ENCODE measurements around the gene IRAK2. TPM values are rescaled to one million over a fixed set of nuclear protein-coding genes. Genes with fewer than 3 reads are reported as not detected.

The IRAK2 gene
- total RNA-seq, 2 experiments from 2014 or later, result 3.0 TPM

- no peak for ATAC-seq
- Mint-ChIP-seq H3K4me3 (no peak overlapping the region), H3K27me3 (no peaks in the 10 kb centered on the region), H3K36me3 (ENCODE audit: low read depth) (no peaks in the 10 kb centered on the region), H3K9me3 (peaks cover 1% of the 10 kb centered on the region), H3K4me1 (ENCODE audit: low read depth) (no peaks in the 10 kb centered on the region), H3K27ac (no peak overlapping the region)
- ChIA-PET CTCF (no interaction called here), POLR2A (no interaction called here)
- TF ChIP-seq CTCF (IDR thresholded peaks at IDR 0.05), result no peak
- intact Hi-C loops (cut with micrococcal nuclease), result no loop called here
- no peak for DNase-seq
These were observed 27.5 kb upstream of the IRAK2 start for GRCh38 chr3:10137178-10137577.

GRCh38 chr3:10140996-10141546 lies 23.6 kb upstream of the IRAK2 start:
- TF ChIP-seq CTCF (IDR thresholded peaks at IDR 0.05), result no peak
- ChIA-PET POLR2A (interaction anchor here (0.9 to 2.0 kb wide), 3 partner anchors 51 to 101 kb away, joined by 3 to 18 read pairs (median 4); no protein-coding TSS in a partner anchor), CTCF (interaction anchor here (0.7 to 2.0 kb wide), 5 partner anchors 50 to 123 kb away, joined by 3 to 4 read pairs (median 3); no protein-coding TSS in a partner anchor)
- ATAC-seq (peak; percentile 5), DNase-seq (no peak)
- Mint-ChIP-seq H3K27me3 (no peaks in the 10 kb centered on the region), H3K4me1 (ENCODE audit: low read depth) (peaks cover 18% of the 10 kb centered on the region), H3K27ac (peak overlapping the region; percentile 94), H3K4me3 (peak overlapping the region; percentile 89), H3K9me3 (peaks cover 1% of the 10 kb centered on the region), H3K36me3 (ENCODE audit: low read depth) (peaks cover 21% of the 10 kb centered on the region)
- intact Hi-C loops (cut with micrococcal nuclease), result loop anchor here (5.0 kb wide), 1 partner anchor 86 kb away; no protein-coding TSS in a partner anchor

- Mint-ChIP-seq H3K4me3 (peak overlapping the region; percentile 89), H3K27ac (peak overlapping the region; percentile 94), H3K36me3 (ENCODE audit: low read depth) (peaks cover 27% of the 10 kb centered on the region), H3K9me3 (peaks cover 1% of the 10 kb centered on the region), H3K4me1 (ENCODE audit: low read depth) (peaks cover 24% of the 10 kb centered on the region), H3K27me3 (no peaks in the 10 kb centered on the region)
- intact Hi-C loops (cut with micrococcal nuclease), result loop anchor here (5.0 kb wide), 1 partner anchor 84 kb away; no protein-coding TSS in a partner anchor
- ChIA-PET CTCF (interaction anchor here (1.0 to 2.0 kb wide), 3 partner anchors 17 to 121 kb away, joined by 3 to 5 read pairs (median 4); no protein-coding TSS in a partner anchor), POLR2A (interaction anchor here (0.9 to 2.0 kb wide), 4 partner anchors 10 to 211 kb away, joined by 3 to 18 read pairs (median 3); no protein-coding TSS in a partner anchor)
- ATAC-seq, result no peak
- DNase-seq, result peak; percentile 33
- TF ChIP-seq CTCF (IDR thresholded peaks at IDR 0.05), result no peak
These were observed 21.8 kb upstream of the IRAK2 start for GRCh38 chr3:10142707-10143560.

- ChIA-PET POLR2A (interaction anchor here (1.2 to 1.5 kb wide), 2 partner anchors 16 to 48 kb away, joined by 4 read pairs; no protein-coding TSS in a partner anchor), CTCF (interaction anchor here (1.4 kb wide), 1 partner anchor 118 kb away, joined by 3 read pairs; no protein-coding TSS in a partner anchor)
- H3K27ac Mint-ChIP-seq, result peak overlapping the region; percentile 77
- ATAC-seq (no peak), DNase-seq (no peak)
- H3K36me3 Mint-ChIP-seq (ENCODE audit: low read depth), result peaks cover 47% of the 10 kb centered on the region
- H3K4me1 Mint-ChIP-seq (ENCODE audit: low read depth), result peaks cover 29% of the 10 kb centered on the region
- TF ChIP-seq CTCF (IDR thresholded peaks at IDR 0.05), result no peak
- H3K27me3 Mint-ChIP-seq, result no peaks in the 10 kb centered on the region
- peaks cover 1% of the 10 kb centered on the region for H3K9me3 Mint-ChIP-seq
- H3K4me3 Mint-ChIP-seq, result peak overlapping the region; percentile 61
- intact Hi-C loops (cut with micrococcal nuclease), result no loop called here
These were observed 19.0 kb upstream of the IRAK2 start for GRCh38 chr3:10145685-10146084.

Measured in activated CD8-positive, alpha-beta T cell treated with anti-CD3 and anti-CD28 coated beads for 36 hours (primary cell).